Neural cell (in vitro differentiated cells): ENCODE results near the gene TNRC6C. TPM values are rescaled to one million over a fixed set of nuclear protein-coding genes. Genes with fewer than 3 reads are reported as not detected.

Source experiments
- H2AFZ ChIP-seq: fragments of 200-600, 300-800 bp; sonication (generic), shearing (Covaris generic); 2 replicates; pipeline ENCODE4 v1.6.0; 2014; ENCODE audit warnings: low read depth, mild to moderate bottlenecking, antibody characterized with exemption, low read length, moderate library complexity
- H3F3A ChIP-seq: fragments of 200-600 bp; shearing (Covaris generic); 2 replicates; pipeline ENCODE4 v1.6.1; 2016; ENCODE audit warnings: mild to moderate bottlenecking, moderate library complexity, mixed read lengths, antibody characterized with exemption, low read length; ENCODE audit not compliant: insufficient read depth, poor library complexity, severe bottlenecking
- H3K27ac ChIP-seq: fragments of 200-600, 300-800 bp; sonication (generic), shearing (Covaris generic); 2 replicates; pipeline ENCODE4 v1.5.1; 2014; ENCODE audit warnings: mild to moderate bottlenecking, low read length, moderate library complexity
- H3K27me3 ChIP-seq: fragments of 300-800, 200-600 bp; sonication (generic), shearing (Covaris generic); 2 replicates; pipeline ENCODE4 v1.6.0; 2014; ENCODE audit warnings: mild to moderate bottlenecking, low read depth, low read length, moderate library complexity; ENCODE audit not compliant: insufficient read depth
- H3K36me3 ChIP-seq: fragments of 300-800, 200-600 bp; sonication (generic), shearing (Covaris generic); 2 replicates; pipeline ENCODE4 v1.5.1; 2014; ENCODE audit warnings: mild to moderate bottlenecking, antibody characterized with exemption, low read length, moderate library complexity; ENCODE audit not compliant: insufficient read depth
- H3K4me2 ChIP-seq: fragments of 300-800, 200-600 bp; sonication (generic), shearing (Covaris generic); 2 replicates; pipeline ENCODE4 v1.6.0; 2014; ENCODE audit warnings: mild to moderate bottlenecking, low read length
- H3K4me3 ChIP-seq: fragments of 300-800, 200-600 bp; sonication (generic), shearing (Covaris generic); 2 replicates; pipeline ENCODE4 v1.5.1; 2014; ENCODE audit warnings: mild to moderate bottlenecking, low read length, moderate library complexity
- H3K79me2 ChIP-seq: fragments of 200-600 bp; shearing (Covaris generic); replicated peaks from 2 replicates; pipeline ENCODE4 v1.6.0; 2014; ENCODE audit warnings: mild to moderate bottlenecking, low read length, moderate library complexity; ENCODE audit not compliant: insufficient read depth
- H3K9ac ChIP-seq: fragments of 300-800, 200-600 bp; sonication (generic), shearing (Covaris generic); 2 replicates; pipeline ENCODE4 v1.6.1; 2016; ENCODE audit warnings: mild to moderate bottlenecking, low read length, mixed read lengths
- H3K9me2 ChIP-seq: fragments of 200-600 bp; shearing (Covaris generic); 2 replicates; pipeline ENCODE4 v1.6.1; 2016; ENCODE audit warnings: mild to moderate bottlenecking, low read length, mixed read lengths; ENCODE audit not compliant: insufficient read depth
- H3K9me3 ChIP-seq: fragments of 200-600, 300-800 bp; sonication (generic), shearing (Covaris generic); 2 replicates; pipeline ENCODE4 v1.6.1; 2016; ENCODE audit warnings: mild to moderate bottlenecking, mixed run types, low read length, moderate library complexity, mixed read lengths
- H4K20me1 ChIP-seq: fragments of 200-600 bp; shearing (Covaris generic); 2 replicates; pipeline ENCODE4 v1.6.1; 2016; ENCODE audit warnings: mild to moderate bottlenecking, mixed run types; ENCODE audit not compliant: insufficient read depth
- EP300 ChIP-seq: fragments of 450-650 bp; conservative IDR thresholded peaks from 2 replicates; pipeline ENCODE4 v1.6.1; 2014; ENCODE audit warnings: antibody characterized with exemption, mild to moderate bottlenecking, moderate library complexity; ENCODE audit not compliant: poor library complexity, severe bottlenecking
- EZH2 ChIP-seq: fragments of 200-600, 300-800 bp; shearing (Covaris generic), sonication (generic); IDR thresholded peaks from 2 replicates; pipeline ENCODE4 v1.6.1; 2014; ENCODE audit warnings: antibody characterized with exemption, low read length, borderline replicate concordance, mild to moderate bottlenecking; ENCODE audit not compliant: insufficient read depth, poor library complexity, severe bottlenecking
- MXI1 ChIP-seq: fragments of 450-650 bp; conservative IDR thresholded peaks from 2 replicates; pipeline ENCODE4 v1.6.1; 2014; ENCODE audit warnings: antibody characterized with exemption, mild to moderate bottlenecking; ENCODE audit not compliant: poor library complexity, severe bottlenecking
- POLR2AphosphoS5 ChIP-seq: IDR thresholded peaks from 2 replicates; pipeline ENCODE4 v1.6.1; 2012
- RAD21 ChIP-seq: fragments of 450-650 bp; conservative IDR thresholded peaks from 2 replicates; pipeline ENCODE4 v1.6.1; 2014; ENCODE audit warnings: antibody characterized with exemption, mild to moderate bottlenecking, moderate library complexity
- SMC3 ChIP-seq: fragments of 450-650 bp; conservative IDR thresholded peaks from 2 replicates; pipeline ENCODE4 v1.6.1; 2014; ENCODE audit warnings: antibody characterized with exemption, mild to moderate bottlenecking, moderate library complexity; ENCODE audit not compliant: poor library complexity
- TAF1 ChIP-seq: IDR thresholded peaks from 2 replicates; pipeline ENCODE4 v1.6.1; 2012; ENCODE audit warnings: low read depth
- polyA plus RNA-seq: library from polyadenylated mRNA; depleted of rRNA; stranded (reverse); fragments of >200 nt; gene quantifications from 2 replicates; pipeline ENCODE4 v1.2.3, GENCODE V29; 2014
- TF ChIP-seq, protein P1 (sequence below): IDR thresholded peaks from 2 replicates; pipeline ENCODE4 v1.6.1; 2012; ENCODE audit warnings: borderline replicate concordance
- TF ChIP-seq, protein P2 (sequence below): fragments of 450-650 bp; IDR thresholded peaks from 2 replicates; pipeline ENCODE4 v1.5.1; 2014; ENCODE audit warnings: antibody characterized with exemption, mild to moderate bottlenecking, moderate library complexity; ENCODE audit not compliant: poor library complexity, severe bottlenecking

TNRC6C gene
- polyA plus RNA-seq, 1 donor from 2014 or later, result 15.4 TPM

- peaks cover 25% of the 10 kb centered on the region for H3K36me3 ChIP-seq
- no peak overlapping the region for H3K27ac ChIP-seq
- H3K4me3 ChIP-seq, result no peak overlapping the region
- H3K9me3 ChIP-seq, result no peaks in the 10 kb centered on the region
- TF ChIP-seq, protein P1, sequence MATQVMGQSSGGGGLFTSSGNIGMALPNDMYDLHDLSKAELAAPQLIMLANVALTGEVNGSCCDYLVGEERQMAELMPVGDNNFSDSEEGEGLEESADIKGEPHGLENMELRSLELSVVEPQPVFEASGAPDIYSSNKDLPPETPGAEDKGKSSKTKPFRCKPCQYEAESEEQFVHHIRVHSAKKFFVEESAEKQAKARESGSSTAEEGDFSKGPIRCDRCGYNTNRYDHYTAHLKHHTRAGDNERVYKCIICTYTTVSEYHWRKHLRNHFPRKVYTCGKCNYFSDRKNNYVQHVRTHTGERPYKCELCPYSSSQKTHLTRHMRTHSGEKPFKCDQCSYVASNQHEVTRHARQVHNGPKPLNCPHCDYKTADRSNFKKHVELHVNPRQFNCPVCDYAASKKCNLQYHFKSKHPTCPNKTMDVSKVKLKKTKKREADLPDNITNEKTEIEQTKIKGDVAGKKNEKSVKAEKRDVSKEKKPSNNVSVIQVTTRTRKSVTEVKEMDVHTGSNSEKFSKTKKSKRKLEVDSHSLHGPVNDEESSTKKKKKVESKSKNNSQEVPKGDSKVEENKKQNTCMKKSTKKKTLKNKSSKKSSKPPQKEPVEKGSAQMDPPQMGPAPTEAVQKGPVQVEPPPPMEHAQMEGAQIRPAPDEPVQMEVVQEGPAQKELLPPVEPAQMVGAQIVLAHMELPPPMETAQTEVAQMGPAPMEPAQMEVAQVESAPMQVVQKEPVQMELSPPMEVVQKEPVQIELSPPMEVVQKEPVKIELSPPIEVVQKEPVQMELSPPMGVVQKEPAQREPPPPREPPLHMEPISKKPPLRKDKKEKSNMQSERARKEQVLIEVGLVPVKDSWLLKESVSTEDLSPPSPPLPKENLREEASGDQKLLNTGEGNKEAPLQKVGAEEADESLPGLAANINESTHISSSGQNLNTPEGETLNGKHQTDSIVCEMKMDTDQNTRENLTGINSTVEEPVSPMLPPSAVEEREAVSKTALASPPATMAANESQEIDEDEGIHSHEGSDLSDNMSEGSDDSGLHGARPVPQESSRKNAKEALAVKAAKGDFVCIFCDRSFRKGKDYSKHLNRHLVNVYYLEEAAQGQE, result no peak
- TF ChIP-seq SMC3 (no peak), TAF1 (no peak), EP300 (no peak), EZH2 (no peak), RAD21 (no peak), POLR2AphosphoS5 (no peak), MXI1 (no peak)
- TF ChIP-seq, protein P2, sequence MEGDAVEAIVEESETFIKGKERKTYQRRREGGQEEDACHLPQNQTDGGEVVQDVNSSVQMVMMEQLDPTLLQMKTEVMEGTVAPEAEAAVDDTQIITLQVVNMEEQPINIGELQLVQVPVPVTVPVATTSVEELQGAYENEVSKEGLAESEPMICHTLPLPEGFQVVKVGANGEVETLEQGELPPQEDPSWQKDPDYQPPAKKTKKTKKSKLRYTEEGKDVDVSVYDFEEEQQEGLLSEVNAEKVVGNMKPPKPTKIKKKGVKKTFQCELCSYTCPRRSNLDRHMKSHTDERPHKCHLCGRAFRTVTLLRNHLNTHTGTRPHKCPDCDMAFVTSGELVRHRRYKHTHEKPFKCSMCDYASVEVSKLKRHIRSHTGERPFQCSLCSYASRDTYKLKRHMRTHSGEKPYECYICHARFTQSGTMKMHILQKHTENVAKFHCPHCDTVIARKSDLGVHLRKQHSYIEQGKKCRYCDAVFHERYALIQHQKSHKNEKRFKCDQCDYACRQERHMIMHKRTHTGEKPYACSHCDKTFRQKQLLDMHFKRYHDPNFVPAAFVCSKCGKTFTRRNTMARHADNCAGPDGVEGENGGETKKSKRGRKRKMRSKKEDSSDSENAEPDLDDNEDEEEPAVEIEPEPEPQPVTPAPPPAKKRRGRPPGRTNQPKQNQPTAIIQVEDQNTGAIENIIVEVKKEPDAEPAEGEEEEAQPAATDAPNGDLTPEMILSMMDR, result no peak
- H4K20me1 ChIP-seq, result peaks cover 5% of the 10 kb centered on the region
- H3K27me3 ChIP-seq, result no peaks in the 10 kb centered on the region
- no peak overlapping the region for H3K4me2 ChIP-seq
- H3K9me2 ChIP-seq, result no peaks in the 10 kb centered on the region
- H3F3A ChIP-seq, result no peaks in the 10 kb centered on the region
- H2AFZ ChIP-seq, result no peak overlapping the region
- peaks cover 24% of the 10 kb centered on the region for H3K79me2 ChIP-seq
- H3K9ac ChIP-seq, result no peak overlapping the region
These were observed 82.2 kb downstream of the TNRC6C start for GRCh38 chr17:78040440-78041385.

DNA sequence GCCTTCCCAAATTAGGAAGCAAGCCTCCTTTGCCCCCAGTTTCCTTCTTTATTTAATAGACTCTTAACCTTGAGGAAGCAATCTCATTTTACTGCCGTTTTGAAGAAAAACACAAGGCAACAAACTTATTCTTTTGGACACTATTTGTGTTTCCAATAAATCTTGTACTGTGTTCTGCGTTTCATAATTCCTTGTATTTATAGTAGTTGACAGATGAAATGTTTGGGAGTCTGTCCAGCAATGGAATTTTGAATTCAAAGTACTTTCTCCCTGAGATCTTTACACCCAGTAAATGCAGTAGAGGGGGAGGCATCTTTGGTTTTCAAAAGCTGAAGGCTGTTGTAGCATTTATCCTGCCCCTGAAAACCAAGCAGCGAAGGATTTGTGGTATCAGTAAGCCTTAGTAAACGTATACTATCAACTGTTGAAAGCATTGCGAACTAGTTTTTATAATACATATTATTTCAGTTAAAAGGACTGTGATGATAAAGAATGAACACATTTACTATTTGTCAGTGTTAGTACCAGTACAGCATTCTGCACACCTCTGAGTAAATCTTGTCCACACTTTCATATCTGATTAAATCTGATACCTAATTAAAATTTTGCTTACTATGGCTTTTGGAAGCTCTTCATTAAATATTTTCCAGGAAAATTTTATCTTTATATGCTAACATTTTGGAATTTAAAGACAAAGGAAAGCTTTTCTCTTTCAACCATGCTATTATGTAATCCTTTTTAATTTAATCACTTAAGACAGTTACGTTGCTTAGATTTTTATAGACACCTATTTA, 83.1 kb downstream of the TNRC6C start:
- no peak overlapping the region for H2AFZ ChIP-seq
- H3K9ac ChIP-seq, result no peak overlapping the region

More for the DNA sequence above, 83.1 kb downstream of the TNRC6C start:
- no peaks in the 10 kb centered on the region for H3K9me2 ChIP-seq
- no peaks in the 10 kb centered on the region for H3F3A ChIP-seq
- no peaks in the 10 kb centered on the region for H3K27me3 ChIP-seq
- no peak overlapping the region for H3K27ac ChIP-seq
- no peak overlapping the region for H3K4me3 ChIP-seq
- H3K79me2 ChIP-seq, result peaks cover 32% of the 10 kb centered on the region
- H3K9me3 ChIP-seq, result no peaks in the 10 kb centered on the region
- peaks cover 5% of the 10 kb centered on the region for H4K20me1 ChIP-seq
- no peak overlapping the region for H3K4me2 ChIP-seq
- peaks cover 25% of the 10 kb centered on the region for H3K36me3 ChIP-seq
- TF ChIP-seq MXI1, result no peak
- TF ChIP-seq SMC3, result no peak
- no peak for TF ChIP-seq EZH2
- TF ChIP-seq POLR2AphosphoS5, result no peak
- TF ChIP-seq, protein P2, result no peak
- no peak for TF ChIP-seq TAF1
- TF ChIP-seq RAD21, result no peak
- TF ChIP-seq, protein P1, result no peak
- TF ChIP-seq EP300, result no peak
